MV-4-11 (cell line): Measurements from ENCODE around the gene AGTR2.
"Not testable (repeated sequence)": the region's sequence is repeated elsewhere in the genome, so short reads cannot be mapped to it uniquely, and the experiment has no call there.

ENCODE experiments used
- DNase-seq: peaks from one replicate; lab custom pipeline; 2025; lab: John Stamatoyannopoulos, UW

AGTR2 gene, protein sequence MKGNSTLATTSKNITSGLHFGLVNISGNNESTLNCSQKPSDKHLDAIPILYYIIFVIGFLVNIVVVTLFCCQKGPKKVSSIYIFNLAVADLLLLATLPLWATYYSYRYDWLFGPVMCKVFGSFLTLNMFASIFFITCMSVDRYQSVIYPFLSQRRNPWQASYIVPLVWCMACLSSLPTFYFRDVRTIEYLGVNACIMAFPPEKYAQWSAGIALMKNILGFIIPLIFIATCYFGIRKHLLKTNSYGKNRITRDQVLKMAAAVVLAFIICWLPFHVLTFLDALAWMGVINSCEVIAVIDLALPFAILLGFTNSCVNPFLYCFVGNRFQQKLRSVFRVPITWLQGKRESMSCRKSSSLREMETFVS

GRCh38 chrX:116170511-116170910 is at the start of gene AGTR2:
TSS of gene AGTR2 (plus strand) at chrX:116170744. CDS start at chrX:116172281, 1,537 bp downstream.
- DNase-seq: no peak

- no peak for DNase-seq
Measured at GRCh38 chrX:116135277-116135676, 35.3 kb upstream of the AGTR2 start.

GRCh38 chrX:116141270-116141669 is 29.3 kb upstream of the AGTR2 start:
- not testable (repeated sequence) for DNase-seq

GRCh38 chrX:116142976-116143375 is 27.6 kb upstream of the AGTR2 start:
- no peak for DNase-seq

- no peak for DNase-seq
Measured at GRCh38 chrX:116172976-116173375, 2.4 kb downstream of the AGTR2 start.

GRCh38 chrX:116181300-116181699 is 10.8 kb downstream of the AGTR2 start:
- DNase-seq: no peak

GRCh38 chrX:116185163-116185562 is 14.6 kb downstream of the AGTR2 start:
- no peak for DNase-seq

GRCh38 chrX:116194649-116195048 is 24.1 kb downstream of the AGTR2 start:
- no peak for DNase-seq

- DNase-seq: no peak
Measured at GRCh38 chrX:116198235-116198634, 27.7 kb downstream of the AGTR2 start.

DNA sequence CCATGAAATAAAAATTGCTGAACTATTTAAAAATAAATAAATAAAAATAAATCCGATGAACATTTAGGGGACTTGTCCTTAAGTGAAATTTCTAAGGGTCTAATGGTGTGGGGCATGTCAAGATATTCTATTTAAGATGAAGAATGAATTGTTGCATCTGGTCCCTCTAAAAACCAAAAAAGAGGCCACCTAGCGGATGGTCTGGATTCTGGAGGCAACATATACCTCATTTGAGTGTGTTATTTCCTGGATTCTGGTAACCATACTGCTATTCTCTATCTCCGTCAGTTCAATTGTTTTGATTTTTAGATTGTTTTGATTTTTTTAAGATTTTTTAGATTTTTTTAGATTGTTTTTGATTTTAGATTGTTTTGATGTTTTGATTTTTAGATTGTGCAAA is 28.3 kb downstream of the AGTR2 start:
- no peak for DNase-seq

GRCh38 chrX:116204932-116205331 is 34.4 kb downstream of the AGTR2 start:
- peak; percentile 0 for DNase-seq

DNA sequence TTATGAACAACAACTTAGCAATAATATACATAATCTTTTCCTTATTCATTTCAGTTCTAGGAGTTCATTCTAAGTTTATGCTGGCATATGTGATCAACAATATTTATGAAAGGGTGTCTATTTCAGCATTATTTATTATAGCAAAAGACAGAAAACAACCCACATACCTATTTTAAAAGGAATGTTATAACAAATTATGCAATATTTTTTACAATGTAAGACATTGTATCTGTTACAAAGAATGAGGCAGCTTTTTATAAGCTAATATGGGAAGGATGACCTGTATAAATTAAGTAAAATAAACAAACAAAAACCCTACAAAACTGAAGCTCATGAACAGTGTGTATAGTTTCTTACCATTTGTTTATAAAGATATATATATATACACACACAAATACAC is 42.7 kb downstream of the AGTR2 start:
- DNase-seq: no peak

GRCh38 chrX:116217080-116217479 is 46.5 kb downstream of the AGTR2 start:
- DNase-seq: not testable (repeated sequence)
